ENCODE measurements around the gene PXYLP1.

The PXYLP1 gene

DNA sequence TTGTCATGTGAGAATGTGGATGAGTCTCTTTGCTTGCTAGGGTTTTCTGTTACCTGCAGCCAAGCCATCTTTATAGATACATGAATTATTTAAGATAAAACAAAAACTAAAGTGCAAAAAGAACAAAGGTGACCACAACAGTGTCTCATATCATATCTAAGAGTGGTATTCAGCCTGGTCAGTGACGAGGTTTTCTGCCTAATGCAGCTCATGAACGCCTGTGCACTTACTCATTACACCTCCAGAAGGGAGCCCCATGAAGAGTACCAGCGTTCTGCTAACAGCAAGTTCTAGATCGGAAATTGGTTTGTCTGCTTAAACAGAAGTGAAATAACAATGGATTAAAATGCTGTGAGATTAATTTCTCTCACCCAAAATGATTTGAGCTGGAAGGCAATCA, 19.2 kb downstream of the PXYLP1 start:
- no peak for FAIRE-seq

DNA sequence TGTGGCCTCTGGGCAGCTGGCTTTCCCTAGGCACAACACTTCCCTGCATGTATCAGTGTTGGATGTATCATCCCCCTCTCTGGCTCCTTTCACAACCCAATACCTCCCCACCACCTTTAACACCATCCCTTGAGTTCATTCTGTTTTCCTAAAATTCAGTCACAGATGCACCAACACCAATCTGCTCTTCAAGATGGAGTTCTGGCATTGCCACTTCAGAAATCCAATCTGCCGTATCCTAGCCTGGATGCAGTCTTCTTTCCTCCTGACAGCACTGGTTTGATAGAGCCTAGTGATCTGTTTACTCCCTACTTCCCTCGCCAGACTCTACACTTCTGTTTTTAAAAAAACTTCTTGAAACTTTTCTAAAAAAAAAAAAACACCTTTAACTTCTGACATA, 21.7 kb downstream of the PXYLP1 start:
- FAIRE-seq: no peak

DNA sequence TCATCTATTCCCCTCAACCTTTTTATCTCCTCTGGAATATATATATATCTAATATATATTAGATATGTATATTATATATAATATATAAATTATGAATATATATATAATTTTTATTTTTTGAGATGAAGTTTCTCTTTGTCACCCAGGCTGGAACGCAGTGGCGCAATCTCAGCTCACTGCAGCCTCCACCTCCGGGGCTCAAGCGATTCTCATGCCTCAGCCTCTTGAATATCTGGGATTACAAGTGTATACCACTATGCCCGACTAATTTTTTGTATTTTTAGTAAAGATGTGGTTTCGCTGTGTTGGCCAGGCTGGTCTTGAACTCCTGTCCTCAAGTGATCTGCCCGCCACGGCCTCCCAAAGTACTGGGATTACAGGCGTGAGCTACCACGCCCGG, 22.2 kb downstream of the PXYLP1 start:
- FAIRE-seq: no peak

DNA sequence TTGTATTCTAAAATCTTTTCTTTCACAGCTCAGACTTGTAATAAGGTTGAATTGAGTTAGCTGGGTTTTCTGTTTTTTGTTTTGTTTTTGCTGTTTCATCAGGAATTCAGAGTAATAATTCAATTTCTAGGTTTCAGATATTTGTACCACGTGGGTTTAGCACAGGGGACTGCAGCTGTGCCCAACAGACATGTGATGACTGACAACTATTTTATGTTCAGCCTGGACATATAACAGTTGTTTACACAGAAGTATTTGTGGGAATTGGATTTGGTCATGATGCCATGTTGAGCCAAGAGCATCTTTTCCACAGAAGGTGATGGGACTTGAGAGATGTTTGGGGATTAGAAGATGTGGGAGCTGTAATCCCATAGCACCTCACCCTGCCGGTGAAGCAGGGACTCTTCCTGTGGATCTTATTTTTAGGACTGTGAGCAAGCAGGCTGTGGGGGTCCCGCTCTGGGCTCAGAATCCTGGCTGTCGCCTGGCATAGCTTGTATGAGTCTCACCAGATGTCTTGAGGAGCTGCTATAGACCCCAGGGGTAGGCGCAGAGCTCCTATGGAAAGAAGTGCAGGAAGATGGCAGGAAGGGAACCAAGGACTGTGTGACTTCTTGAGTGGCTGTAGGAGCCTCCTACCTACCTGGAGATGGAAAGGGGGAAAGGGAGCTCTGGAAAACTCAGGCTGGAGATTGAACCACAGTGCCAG, 23.7 kb downstream of the PXYLP1 start:
- no peak for FAIRE-seq

DNA sequence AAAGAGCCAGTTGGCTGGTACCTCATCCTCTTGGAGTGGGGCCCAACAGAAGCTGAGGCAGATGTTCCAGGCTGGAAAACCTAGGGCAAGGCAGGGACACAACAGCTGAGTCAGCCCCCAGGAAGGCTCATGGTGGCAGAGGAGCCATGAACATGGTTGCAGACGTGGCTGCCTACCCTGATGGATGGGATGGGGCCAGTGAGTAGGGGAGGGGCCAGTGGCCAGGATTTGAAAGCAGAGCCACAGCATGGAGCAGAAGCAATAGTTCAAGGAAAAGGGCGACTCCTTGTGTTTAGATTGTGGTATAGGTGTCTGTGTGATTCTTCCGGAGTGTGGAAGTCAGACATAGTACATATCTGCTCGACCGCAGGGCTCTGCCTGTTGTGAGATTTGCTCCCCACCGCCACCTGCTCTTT, 24.2 kb downstream of the PXYLP1 start:
- FAIRE-seq: no peak

DNA sequence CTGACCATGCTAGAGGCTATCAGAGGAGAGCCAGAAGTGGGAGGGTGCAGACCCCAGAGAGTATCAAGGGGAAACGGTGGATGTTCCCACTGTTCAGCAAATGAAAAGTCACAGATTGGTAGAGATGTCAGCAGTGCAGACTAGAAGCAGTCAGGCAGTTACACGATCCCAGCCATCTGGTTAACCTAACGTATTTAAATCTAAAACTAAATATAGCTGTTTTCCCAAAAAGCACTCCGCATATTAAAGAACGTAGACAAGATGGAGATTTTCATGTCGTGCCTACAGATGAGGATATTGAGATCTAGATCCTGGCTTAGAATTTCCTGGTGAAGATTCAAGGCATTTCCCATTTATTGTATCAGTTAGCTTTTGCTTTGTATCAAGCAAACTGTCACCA, 25.2 kb downstream of the PXYLP1 start:
- no peak for FAIRE-seq

DNA sequence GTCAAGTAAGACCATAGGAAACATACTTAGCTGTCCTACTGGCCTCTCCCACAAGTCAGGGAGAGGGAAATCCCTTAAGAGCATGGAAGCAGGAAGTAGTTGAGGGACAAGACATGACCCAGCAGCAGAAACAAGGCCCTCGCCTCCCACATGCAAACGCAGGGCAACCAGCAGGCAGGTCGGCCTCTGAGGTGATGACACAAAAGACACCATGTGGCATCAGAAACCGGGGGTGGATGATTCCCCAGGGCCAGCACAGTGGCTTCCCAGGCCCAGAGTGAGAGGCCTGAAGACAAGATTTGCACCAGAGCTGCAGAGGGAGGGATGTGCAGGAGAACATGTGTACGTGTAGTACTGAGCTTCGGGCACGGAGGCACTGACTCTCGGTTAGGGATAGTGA, 26.3 kb downstream of the PXYLP1 start:
- FAIRE-seq: no peak

DNA sequence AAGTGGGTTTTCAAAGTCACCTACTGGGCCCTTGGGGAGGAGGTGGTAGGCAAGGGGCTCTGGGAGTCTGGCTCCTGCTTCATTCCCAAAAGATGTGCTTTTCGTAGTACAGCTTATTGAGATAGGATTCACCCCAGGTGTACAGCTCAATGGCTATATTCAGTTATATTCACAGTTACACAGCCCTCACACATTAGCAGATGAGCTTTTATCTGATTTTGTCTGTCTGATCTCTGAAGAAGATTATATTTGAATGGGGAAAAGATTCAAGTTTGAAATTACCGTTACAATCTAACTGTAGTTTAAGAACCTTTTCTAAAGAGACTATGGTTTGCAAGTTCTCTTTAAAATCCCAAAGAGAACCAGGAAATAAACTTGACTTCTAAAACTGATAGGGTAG, 27.3 kb downstream of the PXYLP1 start:
- FAIRE-seq: no peak

DNA sequence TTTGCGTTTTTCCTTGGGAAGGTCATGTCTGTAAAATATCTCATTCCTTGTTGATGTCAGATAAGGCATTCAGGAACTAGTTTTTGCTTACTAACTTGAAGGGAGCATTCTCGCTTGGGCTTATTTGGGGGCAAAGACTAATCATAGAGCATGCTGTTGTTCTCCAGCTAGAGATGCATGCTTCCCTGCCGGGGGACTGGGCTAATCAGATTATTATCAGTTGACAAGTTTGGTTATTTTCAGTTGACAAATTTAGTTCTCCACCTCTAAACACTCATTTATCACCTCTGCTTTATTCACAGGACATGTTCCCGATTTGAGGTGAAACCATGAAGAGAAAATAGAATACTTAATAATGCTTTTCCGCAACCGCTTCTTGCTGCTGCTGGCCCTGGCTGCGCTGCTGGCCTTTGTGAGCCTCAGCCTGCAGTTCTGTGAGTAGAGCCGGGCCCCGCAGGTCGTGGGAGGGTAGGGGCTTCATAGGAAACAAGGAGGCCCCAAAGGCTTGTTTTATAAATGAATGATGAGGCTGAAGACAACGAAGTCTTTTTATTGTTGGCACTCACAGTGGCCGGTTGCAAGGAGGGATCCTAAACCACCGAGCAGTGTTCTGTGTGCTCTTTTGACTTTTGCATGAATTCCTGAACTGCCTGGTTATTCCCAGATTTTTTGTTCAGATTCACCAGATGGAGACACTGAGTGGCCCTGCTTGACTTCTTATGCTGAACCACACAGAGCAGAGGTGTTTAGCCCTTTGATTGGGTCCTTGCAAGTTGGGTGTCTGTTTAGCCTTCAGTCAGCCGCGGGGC, 28.4 kb downstream of the PXYLP1 start:
- FAIRE-seq: no peak

DNA sequence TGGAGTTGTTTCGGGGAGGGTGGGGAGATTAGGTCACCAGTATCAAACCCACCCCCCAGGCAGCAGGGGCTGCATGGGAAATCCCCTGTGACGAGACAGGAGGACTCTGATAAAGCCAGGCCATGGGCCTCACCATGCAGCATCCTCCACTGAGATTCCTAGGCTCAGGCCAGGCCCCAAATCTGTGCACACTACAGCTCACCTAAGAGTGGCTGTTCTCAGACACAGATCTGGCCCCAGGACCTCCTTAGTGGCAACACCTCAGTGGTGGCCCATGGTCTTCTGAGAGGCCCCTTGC, 29.0 kb downstream of the PXYLP1 start:
- FAIRE-seq: no peak

DNA sequence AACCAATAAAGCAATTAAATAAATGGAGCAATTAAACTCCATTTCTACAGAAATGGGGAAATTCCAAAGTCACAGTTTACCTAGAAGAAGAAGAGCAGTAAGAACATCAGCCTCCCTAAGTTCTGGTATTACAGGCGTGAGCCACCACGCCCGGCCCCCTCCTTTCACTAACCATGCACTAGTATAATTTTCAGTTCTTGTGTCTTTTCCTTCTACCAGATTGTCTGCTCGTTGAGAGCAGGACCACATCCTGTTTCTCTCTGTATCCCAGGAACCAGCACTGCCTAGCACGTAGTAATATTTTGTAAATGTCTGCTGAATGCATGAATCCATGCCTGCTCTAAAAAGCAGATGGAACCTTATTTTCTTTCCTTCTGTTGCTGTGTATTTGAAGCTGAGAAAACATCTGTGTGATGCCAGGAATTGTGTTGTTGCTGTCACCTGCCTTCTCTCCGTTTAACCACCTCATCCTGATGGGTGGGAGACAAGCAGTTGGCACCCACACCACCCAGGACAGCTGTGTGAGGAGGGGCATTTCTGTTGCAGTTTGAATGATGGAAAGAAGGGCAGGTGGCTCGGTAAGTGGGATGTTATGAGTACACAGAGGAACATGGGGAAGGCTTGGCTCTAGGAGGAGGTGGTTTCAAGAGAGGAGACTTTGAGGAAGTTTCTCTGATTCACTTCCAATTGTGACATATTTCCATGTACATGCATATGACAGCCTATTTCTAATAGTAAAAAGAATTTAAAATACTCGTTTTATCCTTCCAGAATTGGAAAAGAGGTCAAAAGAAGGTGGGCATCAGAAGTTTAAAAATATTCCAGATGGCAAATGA, 30.1 kb downstream of the PXYLP1 start:
- FAIRE-seq: no peak

DNA sequence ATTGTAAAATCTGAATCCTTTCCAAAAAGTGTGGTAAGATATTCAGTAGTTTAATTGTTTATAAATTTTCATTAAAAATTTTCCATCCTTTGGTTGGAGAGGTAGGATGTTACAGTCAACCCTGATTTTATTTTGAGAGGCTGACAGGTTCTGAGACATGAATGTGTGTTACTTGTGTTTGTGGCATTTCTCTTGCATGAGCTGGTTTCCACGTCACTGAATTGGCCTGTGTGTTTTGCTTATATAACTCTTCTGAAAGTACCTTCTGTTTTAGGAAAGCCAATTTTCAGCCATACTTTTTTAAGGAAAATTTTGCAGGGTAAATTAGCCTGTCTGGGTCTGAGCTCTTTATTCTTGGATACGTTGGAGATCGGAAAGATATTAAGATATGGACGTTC, 30.7 kb downstream of the PXYLP1 start:
- no peak for FAIRE-seq

DNA sequence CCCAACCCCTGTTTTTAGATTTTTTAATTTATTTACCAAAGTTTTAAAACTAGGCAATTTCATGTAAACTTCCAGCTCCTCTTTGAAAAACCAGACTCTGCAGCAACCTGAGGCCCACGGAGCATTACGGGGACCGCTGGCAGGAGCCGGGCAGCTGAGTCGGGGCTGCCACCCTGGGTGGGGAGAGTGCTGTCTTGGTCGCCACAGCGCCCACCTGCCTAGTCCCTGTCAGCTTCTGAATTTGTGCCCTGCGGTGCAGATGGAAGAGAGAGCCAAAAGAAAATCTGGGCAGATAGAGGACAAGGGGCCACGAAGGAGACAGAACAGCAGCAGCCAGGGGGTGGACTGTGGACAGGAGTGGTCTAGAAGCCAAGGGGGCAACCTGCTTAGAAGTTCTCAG, 34.6 kb downstream of the PXYLP1 start:
- FAIRE-seq: no peak

DNA sequence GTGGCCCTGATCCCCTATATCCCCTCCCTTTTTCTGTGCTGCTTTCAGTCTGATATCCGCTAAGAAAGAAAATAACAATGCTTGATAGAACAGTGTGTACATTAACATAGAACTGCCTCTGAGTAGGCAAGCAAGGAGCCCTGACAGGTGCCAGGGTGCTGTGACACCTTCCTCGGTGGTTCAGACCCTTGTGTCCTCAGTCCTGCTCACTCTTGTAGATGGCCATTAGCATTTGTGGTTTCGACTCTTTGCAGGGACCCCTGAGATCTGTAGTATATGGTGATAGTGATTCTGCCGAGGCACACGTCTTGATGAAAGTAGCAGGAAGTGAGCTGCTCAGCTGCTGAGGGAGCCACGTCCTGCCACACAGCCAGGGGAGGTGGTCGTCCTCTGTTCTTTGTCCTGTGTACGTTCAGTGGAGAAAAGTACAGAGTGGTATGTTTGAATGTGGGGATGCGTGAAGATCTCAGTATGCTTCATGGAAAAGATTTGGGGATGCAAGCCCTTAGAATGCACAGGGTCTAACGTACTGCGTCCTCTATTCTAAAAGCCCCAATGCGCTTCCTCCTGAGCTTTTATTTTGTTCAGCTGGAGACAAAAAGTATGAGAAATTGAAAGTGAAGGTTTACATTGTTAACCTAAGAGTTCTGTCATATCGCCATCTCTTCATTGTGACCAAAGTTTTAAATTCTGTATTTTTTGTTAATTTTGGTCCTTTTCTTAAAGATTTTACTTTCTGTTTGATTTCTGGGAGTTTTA, 35.4 kb downstream of the PXYLP1 start:
- no peak for FAIRE-seq

DNA sequence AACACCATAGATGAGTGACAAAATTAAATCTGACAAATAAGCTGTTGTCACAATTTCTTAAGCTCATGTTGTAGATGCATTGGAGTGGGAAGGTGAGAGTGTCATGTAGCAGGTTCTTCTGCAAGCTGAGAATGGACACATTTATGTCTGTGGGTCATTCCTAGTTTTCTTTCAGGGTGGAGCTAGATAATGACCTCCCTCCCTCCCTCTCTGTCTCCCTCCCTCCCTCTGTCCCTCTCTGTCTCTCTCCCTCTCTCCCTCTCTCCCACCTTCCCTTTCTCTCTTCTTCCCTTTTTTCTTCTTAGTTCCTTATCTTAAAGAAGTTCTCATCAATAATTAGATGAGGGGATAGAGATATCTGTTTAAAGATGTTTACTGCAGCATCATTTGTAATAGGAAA, 36.0 kb downstream of the PXYLP1 start:
- FAIRE-seq: no peak

DNA sequence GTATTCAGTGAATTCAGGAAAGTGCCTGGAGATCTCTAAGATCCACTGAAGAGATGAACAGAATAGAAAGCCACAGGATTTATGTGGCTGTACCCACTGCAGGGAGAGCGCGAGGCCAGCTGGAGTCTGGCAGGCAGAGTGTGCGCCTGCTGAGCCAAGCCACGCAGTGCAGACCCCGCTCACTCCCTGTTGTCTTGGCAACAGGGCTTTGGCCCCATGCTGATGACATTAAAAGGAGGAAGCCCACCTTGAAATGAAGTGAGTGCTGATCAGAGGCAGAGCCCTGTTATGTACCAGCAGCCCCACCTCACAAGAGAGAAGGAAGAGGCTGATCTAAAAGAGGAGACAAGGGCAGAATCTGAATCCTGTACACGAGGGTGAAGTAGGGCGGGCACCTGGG, 36.7 kb downstream of the PXYLP1 start:
- no peak for FAIRE-seq

DNA sequence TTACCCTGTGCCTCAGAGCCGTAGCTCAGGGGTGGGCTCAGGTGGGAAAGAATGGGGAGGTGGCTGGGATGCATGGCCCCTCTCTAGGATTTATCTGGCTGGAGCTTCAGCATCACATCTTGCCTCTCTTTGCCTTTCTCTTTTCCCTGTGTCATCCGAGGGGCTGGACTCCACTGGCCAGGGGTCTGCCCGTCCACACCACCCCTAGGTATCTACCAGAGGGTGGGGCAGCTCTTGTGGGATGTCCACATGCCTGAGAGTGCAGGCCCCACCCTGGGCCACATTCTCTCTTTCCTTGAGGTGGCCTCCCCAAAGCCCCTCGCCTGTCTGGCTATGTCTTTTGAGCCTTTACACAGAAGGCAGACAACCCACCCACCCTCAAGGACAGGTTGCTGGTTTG, 37.2 kb downstream of the PXYLP1 start:
- FAIRE-seq: no peak

DNA sequence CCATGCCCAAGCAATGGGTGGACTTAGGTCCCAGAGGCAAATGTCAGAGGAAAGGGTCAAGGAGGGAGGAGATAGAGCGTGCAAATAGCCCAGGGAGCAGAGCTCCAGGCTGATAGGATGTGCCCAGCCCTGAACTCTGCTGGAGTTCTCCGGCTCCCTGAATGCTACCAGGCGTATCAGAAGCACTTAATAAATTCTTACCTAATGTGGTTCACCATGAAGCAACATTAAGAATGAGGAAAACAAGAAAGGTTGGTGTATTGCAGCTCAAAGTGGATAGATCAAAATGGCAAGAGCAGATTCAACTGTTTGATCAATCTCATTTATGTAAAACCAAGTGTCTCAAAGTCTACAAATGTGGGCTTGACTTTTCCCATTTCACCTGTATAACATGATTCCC, 38.3 kb downstream of the PXYLP1 start:
- FAIRE-seq: no peak

DNA sequence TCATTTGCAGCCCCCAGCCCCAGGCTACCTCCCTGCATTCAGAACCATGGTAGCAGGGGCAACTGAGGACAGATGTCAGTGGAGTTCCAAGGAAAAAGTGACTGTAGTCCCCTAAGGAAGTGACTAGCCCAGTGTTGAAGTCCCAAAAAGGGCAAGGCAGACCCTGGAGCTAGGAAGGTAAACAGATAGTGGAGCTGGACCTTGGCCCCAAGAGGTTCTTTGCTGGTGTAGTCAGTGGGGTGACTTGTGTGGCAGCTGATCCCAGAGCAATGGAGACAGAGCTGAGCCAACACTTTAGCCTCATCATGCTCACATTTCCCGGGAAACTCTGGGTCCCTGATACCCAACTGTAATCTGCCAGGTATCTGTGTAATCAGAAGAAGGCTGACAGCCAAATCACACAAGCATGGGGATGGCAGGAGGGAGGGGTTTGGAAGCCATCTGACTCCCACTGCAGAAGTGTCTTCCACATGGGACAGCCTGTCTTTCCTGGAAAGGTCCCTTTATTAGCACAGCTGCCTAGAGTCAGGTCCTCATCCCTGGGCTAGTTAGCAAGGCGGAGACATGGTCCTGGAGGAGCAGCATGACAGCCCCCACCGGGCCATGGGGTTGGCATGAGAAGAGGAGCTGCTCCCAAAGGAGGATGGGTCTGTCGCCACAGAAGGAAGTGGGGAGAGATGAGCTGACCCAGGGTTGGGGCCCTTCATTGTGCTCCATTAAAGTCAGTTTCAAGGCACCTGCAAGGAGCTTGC, 39.8 kb downstream of the PXYLP1 start:
- no peak for FAIRE-seq

DNA sequence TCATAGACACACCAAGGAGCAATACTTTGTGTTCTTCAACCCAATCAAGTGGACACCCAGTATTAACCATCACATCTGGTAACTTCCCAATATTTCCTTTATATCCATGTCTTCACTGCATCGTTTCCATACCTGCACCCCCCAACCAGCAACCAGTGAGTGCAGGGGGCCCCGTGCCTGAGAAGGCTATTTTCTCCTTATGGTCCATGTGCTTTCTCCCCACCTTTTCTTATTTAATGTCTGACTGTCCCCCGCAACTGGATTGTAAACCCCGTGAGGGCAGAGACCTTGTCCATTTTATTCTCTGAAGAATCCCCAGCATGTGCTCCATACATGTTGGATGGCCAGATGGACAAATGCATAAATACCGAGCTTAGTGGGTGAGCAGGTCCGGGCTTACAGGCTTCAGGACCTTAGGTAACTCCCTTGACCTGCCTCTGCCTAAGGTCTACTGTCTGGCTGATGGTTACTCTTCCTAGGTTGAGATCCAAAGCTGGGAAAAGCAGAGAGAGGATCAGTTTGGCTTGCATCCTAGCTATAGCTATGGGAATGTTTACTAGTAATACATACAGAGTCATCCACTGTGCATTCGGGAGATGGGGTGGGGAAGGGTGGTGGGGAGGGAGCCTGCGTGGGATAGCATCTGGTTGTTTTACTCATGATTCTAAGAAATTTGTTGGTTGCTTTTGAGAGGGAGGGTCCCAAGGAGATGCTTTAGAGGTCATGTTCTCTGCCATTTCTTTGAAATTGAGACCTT, 41.5 kb downstream of the PXYLP1 start:
- no peak for FAIRE-seq

DNA sequence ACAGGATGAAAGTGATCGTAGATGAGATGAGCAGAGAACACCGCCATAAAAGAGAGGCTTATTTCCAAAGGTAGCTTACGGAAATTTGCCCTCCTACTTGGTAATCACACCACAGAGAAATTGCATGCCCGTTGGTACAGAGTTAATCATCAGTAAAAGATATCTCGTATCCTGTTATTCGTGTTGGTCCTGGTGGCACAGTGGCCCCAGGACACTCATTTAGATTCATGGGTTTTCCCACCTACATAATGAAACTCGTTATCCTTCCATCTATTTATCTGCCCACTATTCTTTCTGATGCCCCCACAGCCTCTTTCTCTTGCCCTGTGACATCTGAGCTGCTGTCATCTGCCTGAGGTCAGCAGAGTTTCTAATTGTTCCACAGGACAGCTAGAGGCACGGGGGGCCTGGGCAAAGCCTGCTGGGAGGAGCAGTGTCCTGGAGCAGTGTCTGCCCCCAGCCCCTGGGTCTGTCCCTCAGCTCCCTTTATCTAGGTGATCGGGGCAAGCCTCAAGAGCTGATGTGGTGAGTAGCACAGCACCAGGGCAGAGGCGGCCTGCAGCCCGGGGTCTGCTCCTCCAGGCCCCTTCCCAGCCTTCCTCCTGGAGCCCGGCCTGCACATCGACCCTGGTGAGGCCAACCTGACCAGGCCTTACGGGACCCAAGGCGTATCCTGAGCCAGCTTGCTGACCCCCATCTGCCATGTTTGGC, 42.2 kb downstream of the PXYLP1 start:
- FAIRE-seq: no peak
